Kidney (tissue), 14 donors: ENCODE data around the gene NRXN2. TPM values are rescaled to one million over a fixed set of nuclear protein-coding genes. Genes with fewer than 3 reads are reported as not detected.
A peak's percentile ranks its signal among the peaks of the same experiment; 100 is the strongest.

ENCODE experiments used
- DNase-seq, 5 donors: peaks; one replicate each; pipeline ENCODE4 v3.0.0-alpha.2; 2013 to 2020
- FAIRE-seq: peaks from 2 replicates; lab custom pipeline; 2012; peaks lifted over from hg19 to GRCh38; lab: Jason Lieb, UNC
- H3K27ac ChIP-seq, 2 donors: one replicate each; pipeline ENCODE4 v1.7.0; 2013; ENCODE audit warnings: low read depth in 2 of 2, low read length in 2 of 2, inconsistent platforms in 1 of 2
- H3K27me3 ChIP-seq: one replicate; pipeline ENCODE4 v1.7.1; 2013; ENCODE audit warnings: low read length, inconsistent platforms; ENCODE audit not compliant: control insufficient read depth, insufficient read depth
- H3K36me3 ChIP-seq, 3 donors: one replicate each; pipeline versions ENCODE4 v1.7.0 to v1.7.1; 2013; ENCODE audit warnings: low read length in 3 of 3, control low read depth in 1 of 3, inconsistent platforms in 1 of 3; ENCODE audit not compliant: insufficient read depth in 3 of 3, control insufficient read depth in 2 of 3
- H3K4me1 ChIP-seq, 3 donors: one replicate each; pipeline versions ENCODE4 v1.7.0 to v1.7.1; 2013; ENCODE audit warnings: low read length in 3 of 3, inconsistent platforms in 1 of 3, low read depth in 1 of 3; ENCODE audit not compliant: control insufficient read depth in 2 of 3, insufficient read depth in 2 of 3
- H3K4me3 ChIP-seq, 3 donors: one replicate each; pipeline versions ENCODE4 v1.7.0 to v1.8.1; 2013; ENCODE audit warnings: low read length in 3 of 3, control low read depth in 1 of 3, inconsistent platforms in 1 of 3
- H3K9ac ChIP-seq, 3 donors: one replicate each; pipeline versions ENCODE4 v1.7.0 to v1.7.1; 2013; ENCODE audit warnings: low read length in 3 of 3, control low read depth in 1 of 3, inconsistent platforms in 1 of 3
- H3K9me3 ChIP-seq, 3 donors: one replicate each; pipeline versions ENCODE4 v1.7.0 to v1.7.1; 2013; ENCODE audit warnings: low read length in 3 of 3, control low read depth in 1 of 3, inconsistent platforms in 1 of 3; ENCODE audit not compliant: control insufficient read depth in 2 of 3, insufficient read depth in 1 of 3
- intact Hi-C: fragments of 100-400 bp; cut with DNase I; formaldehyde crosslinking; loops from one replicate; pipeline ENCODE4 v1.11.1; 2022
- polyA plus RNA-seq: library from polyadenylated mRNA; stranded (reverse); fragments of 350-450 nt; fragmentation: Illumina TruSeq; extraction: RNeasy Lipid Tissue Mini Kit (QIAGEN cat#74804); gene quantifications from one replicate; pipeline ENCODE4 v1.2.3, GENCODE V29; 2014; ENCODE audit warnings: low read depth, low replicate concordance; ENCODE audit not compliant: insufficient read depth
- total RNA-seq: library from RNA; stranded (reverse); fragmentation: NEBNext Ultra II Directional; extraction: Animal tissue kit (Norgen Biotek cat#: 25700); gene quantifications from one replicate; pipeline ENCODE4 v1.2.1, GENCODE V29; 2021
- TF ChIP-seq, protein P1 (sequence below): IDR thresholded peaks from 3 replicates; pipeline ENCODE4 v1.5.1; 2012; ENCODE audit warnings: mild to moderate bottlenecking, moderate library complexity, borderline replicate concordance; ENCODE audit not compliant: insufficient read depth; ENCODE audit errors: extremely low read depth
- donor health status: control.
- donor health status: control.
- donor health status: control.
- donor health status: control.
- donor health status: control.
- donor health status: DM: yes; HTN: yes; CAD: no.
- donor health status: Normal renal cell carcinoma (clear cell type).

NRXN2 gene
- total and polyA plus RNA-seq, 2 donors from 2014 or later = 13.3 to 22.0 TPM

DNA sequence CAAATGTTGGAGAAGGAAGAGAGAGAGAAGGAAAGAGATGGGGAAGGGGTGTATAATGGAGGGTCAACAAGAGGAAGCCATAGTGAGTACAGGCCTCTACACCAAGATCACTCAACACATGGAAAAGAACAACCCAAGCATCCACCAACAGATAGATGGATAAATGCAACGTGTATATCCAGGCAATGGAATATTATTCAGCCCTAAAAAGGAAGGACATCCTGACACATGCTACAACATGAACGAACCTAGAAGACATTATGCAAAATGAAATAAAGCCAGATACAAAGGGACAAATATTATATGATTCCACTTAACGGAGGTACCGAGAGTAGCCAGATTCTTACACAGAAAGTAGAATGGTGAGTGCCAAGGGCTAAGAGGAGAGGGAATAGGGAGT, 59.3 kb downstream of the NRXN2 start:
- Histone ChIP-seq H3K27me3 (no peaks in the 10 kb centered on the region), H3K4me1 (peaks cover 0 to 3% (median 0%) of the 10 kb centered on the region in 3 donors), H3K36me3 (no peaks in the 10 kb centered on the region), H3K9ac (no peak overlapping the region), H3K9me3 (no peaks in the 10 kb centered on the region), H3K4me3 (no peak overlapping the region), H3K27ac (peak overlapping the region in 1 of 2 donors; percentile 45)
- no peak for FAIRE-seq
- TF ChIP-seq, protein P1, sequence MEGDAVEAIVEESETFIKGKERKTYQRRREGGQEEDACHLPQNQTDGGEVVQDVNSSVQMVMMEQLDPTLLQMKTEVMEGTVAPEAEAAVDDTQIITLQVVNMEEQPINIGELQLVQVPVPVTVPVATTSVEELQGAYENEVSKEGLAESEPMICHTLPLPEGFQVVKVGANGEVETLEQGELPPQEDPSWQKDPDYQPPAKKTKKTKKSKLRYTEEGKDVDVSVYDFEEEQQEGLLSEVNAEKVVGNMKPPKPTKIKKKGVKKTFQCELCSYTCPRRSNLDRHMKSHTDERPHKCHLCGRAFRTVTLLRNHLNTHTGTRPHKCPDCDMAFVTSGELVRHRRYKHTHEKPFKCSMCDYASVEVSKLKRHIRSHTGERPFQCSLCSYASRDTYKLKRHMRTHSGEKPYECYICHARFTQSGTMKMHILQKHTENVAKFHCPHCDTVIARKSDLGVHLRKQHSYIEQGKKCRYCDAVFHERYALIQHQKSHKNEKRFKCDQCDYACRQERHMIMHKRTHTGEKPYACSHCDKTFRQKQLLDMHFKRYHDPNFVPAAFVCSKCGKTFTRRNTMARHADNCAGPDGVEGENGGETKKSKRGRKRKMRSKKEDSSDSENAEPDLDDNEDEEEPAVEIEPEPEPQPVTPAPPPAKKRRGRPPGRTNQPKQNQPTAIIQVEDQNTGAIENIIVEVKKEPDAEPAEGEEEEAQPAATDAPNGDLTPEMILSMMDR = no peak
- intact Hi-C loops = no loop called here
- DNase-seq = no peak

DNA sequence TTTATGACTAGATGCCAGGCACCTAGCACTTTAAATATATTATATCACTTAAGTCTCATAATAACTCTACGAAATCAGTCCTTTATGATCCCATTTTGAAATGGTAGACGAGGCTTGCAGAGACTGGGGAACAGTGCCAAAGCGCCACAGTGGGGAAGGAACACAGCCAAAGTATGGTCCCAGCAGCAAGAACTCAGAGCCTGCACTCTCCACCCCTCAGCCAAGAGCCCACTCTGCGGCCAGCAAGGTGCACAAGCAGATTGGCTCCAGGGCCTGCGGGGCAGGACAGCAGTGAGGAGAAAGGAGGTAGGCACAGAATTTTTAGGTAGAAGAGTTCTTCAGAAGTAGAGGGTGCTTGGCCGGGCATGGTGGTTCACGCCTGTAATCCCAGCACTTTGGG, 61.4 kb downstream of the NRXN2 start:
- peak in 1 of 5 donors; percentile 52 for DNase-seq
- intact Hi-C loops = no loop called here
- FAIRE-seq = no peak

DNA sequence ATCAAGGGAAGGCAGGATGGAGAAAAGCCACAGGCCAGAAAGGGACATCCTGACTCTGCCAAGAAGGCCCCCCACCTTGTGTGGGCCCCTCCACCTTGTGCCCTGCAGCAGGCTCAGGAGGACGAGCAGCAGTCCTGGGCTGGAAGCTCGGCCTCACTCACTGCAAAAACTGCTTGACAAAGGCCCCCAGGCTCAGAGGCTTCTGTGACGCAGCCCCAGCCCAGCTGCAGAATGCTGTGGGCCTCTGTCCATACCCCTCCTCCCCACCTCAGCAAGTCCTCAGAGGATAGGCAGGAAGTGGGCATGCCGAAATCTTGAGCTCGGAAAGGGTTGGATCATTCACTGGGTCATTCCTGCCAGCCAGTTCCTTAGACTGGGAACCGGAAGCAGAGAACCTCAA, 61.9 kb downstream of the NRXN2 start:
- TF ChIP-seq, protein P1 = no peak
- DNase-seq = peak in 1 of 5 donors; percentile 72
- Histone ChIP-seq H3K9me3 (no peaks in the 10 kb centered on the region), H3K27ac (peak overlapping the region in 1 of 2 donors; percentile 52), H3K9ac (no peak overlapping the region), H3K4me1 (peaks cover 0 to 3% (median 0%) of the 10 kb centered on the region in 3 donors), H3K27me3 (no peaks in the 10 kb centered on the region), H3K36me3 (no peaks in the 10 kb centered on the region), H3K4me3 (no peak overlapping the region)
- FAIRE-seq = no peak
- intact Hi-C loops = no loop called here

More for the DNA sequence above, 61.4 kb downstream of the NRXN2 start:
- TF ChIP-seq, protein P1 = no peak
- Histone ChIP-seq H3K9me3 (no peaks in the 10 kb centered on the region), H3K27ac (no peak overlapping the region), H3K27me3 (no peaks in the 10 kb centered on the region), H3K4me1 (peaks cover 0 to 3% (median 0%) of the 10 kb centered on the region in 3 donors), H3K9ac (no peak overlapping the region), H3K4me3 (no peak overlapping the region), H3K36me3 (no peaks in the 10 kb centered on the region)

DNA sequence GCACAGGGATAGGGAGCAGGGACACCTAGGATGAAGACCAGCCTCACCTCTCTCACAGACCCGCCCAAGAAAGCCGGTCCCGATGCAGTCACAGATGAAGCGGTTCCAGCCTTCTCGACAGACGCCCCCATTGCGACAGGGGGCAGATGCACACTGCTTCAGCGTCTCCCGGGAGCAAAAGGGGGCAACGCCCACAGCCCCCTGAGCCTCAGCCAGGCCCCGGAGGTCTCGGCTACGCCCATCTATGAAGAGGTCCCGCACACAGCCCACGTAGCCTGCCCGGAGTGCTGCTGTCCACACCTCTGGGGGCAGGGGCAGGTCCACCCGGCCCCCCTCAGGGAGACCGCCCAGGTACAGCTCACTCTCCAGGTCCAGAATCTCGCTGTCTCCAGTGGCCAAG, 62.3 kb downstream of the NRXN2 start:
- Histone ChIP-seq H3K36me3 (no peaks in the 10 kb centered on the region), H3K27ac (peak overlapping the region in 1 of 2 donors; percentile 52), H3K9me3 (no peaks in the 10 kb centered on the region), H3K4me3 (no peak overlapping the region), H3K27me3 (no peaks in the 10 kb centered on the region), H3K4me1 (peaks cover 0 to 3% (median 0%) of the 10 kb centered on the region in 3 donors), H3K9ac (no peak overlapping the region)
- no peak for FAIRE-seq
- intact Hi-C loops = no loop called here
- peak in 1 of 5 donors; percentile 72 for DNase-seq
- TF ChIP-seq, protein P1 = no peak
